Muscle of leg (tissue), 11 donors: ENCODE data around the gene GPM6B. TPM values are rescaled to one million over a fixed set of nuclear protein-coding genes. Genes with fewer than 3 reads are reported as not detected.

ENCODE experiments used
- DNase-seq: peaks from one replicate; pipeline ENCODE4 v3.0.0; 2013
- H3K27ac ChIP-seq: one replicate; pipeline ENCODE4 v1.5.1; 2013; ENCODE audit warnings: mild to moderate bottlenecking, low read length, control low read depth
- H3K27me3 ChIP-seq: one replicate; pipeline ENCODE4 v1.6.1; 2013; ENCODE audit warnings: low read length; ENCODE audit not compliant: control insufficient read depth, insufficient read depth
- H3K36me3 ChIP-seq: one replicate; pipeline ENCODE4 v1.6.1; 2013; ENCODE audit warnings: low read length; ENCODE audit not compliant: control insufficient read depth, insufficient read depth
- H3K4me1 ChIP-seq: one replicate; pipeline ENCODE4 v1.6.1; 2013; ENCODE audit warnings: low read length; ENCODE audit not compliant: control insufficient read depth, insufficient read depth
- H3K4me3 ChIP-seq: one replicate; pipeline ENCODE4 v1.5.1; 2013; ENCODE audit warnings: low read length, control low read depth
- H3K9me3 ChIP-seq: replicated peaks from 2 replicates; pipeline ENCODE4 v1.6.1; 2013; ENCODE audit warnings: low read depth, low read length; ENCODE audit not compliant: control insufficient read depth
- WGBS: methylation state at CpG from one replicate; pipeline ENCODE4 v1.1.5; 2013; ENCODE audit warnings: missing lambda C conversion rate; ENCODE audit not compliant: insufficient coverage; 5-methylcytosine and 5-hydroxymethylcytosine counted together
- polyA plus RNA-seq, 8 donors: library from polyadenylated mRNA; unstranded; fragments of 120-200 nt; gene quantifications; one replicate each; pipeline versions ENCODE4 v1.2.1 to v1.2.3, GENCODE V29; 2013; ENCODE audit warnings: inconsistent platforms in 1 of 8, low replicate concordance in 1 of 8; ENCODE audit not compliant: insufficient read length in 8 of 8, insufficient read depth in 1 of 8
- total RNA-seq: library from RNA; stranded (reverse); fragments of 120-200 nt; gene quantifications from one replicate; pipeline ENCODE4 v1.2.4, GENCODE V29; 2013

The GPM6B gene
- total and polyA plus RNA-seq, 9 donors: 15.5 to 40.7 (median 18.1) TPM

DNA sequence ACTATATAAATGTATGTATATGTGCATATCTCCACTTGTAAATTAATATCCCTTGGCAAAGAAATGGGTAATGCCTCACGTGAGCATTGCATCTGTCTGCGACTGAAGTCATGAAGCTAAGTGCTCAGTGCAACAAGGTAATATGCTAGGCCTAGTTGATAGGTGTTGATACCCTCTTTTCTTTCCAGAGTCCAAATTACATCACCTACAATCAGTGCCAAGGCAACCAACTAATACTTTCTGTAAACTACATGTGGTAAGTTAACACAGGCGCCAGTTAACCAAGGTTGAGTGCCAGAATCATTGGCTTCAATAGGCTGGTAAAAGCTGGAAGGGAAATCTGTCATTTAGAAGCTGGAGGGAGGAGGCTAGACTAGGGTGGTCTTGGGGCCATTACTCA lies 41.1 kb downstream of the GPM6B start:
- WGBS: no CpG with 5 or more reads among the region's 3 CpGs
- H3K27me3 ChIP-seq: peaks cover 18% of the 10 kb centered on the region
- peaks cover 21% of the 10 kb centered on the region for H3K36me3 ChIP-seq
- DNase-seq: no peak
- no peak overlapping the region for H3K27ac ChIP-seq
- H3K9me3 ChIP-seq: no peaks in the 10 kb centered on the region
- H3K4me1 ChIP-seq: no peaks in the 10 kb centered on the region
- H3K4me3 ChIP-seq: no peak overlapping the region

DNA sequence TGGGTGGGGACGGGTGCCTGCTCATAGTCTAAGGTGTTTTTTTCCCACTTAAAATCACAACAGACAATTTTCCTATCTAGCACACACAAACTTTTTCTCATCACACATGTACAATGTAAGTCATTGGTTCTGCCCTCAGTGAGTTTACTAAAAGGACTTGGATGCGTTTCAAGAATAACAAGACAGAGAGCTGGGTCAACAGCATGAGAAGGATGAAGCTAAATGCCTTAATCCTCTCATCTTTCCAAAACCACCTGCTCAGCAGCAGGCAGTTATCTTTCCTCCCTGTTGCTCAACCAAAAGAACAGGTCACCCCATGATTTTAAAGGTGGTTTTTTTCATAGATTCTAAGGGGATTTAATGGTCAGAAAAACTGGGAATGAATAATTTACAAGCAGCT lies 42.2 kb downstream of the GPM6B start:
- Histone ChIP-seq H3K27me3 (peaks cover 11% of the 10 kb centered on the region), H3K36me3 (peaks cover 26% of the 10 kb centered on the region)
- no peak for DNase-seq

DNA sequence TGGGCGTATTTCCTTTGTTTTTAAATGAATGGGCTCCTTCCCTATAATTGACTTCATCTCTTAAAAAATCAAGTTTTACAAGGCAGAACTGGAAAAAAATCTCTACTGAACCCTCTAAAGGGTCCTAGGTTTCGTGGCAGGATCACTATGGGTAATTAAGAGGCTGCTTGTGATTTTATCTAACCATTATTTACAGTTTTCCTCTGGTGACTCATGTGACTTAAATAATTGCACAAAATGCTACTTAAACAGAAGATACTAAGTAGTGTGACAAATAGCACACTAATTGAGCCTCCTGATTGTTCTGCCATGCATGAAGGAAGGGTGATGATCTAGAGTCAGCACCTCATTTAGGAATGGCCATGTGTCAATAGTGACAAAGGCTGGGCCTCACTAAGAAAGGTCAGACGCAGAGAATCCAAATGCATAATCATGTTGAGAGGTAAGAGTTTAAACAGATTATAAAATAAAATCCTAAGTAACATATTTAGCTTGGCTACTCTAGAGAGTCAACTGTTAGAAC lies 46.8 kb downstream of the GPM6B start:
- H3K9me3 ChIP-seq: no peaks in the 10 kb centered on the region
- no peak overlapping the region for H3K4me3 ChIP-seq
- peaks cover under 1% of the 10 kb centered on the region for H3K4me1 ChIP-seq
- DNase-seq: no peak
- H3K27me3 ChIP-seq: peaks cover 10% of the 10 kb centered on the region
- no CpG with 5 or more reads among the region's 3 CpGs for WGBS
- peaks cover 29% of the 10 kb centered on the region for H3K36me3 ChIP-seq
- H3K27ac ChIP-seq: no peak overlapping the region

More for the DNA sequence above, 42.2 kb downstream of the GPM6B start:
- H3K4me3 ChIP-seq: no peak overlapping the region
- no peak overlapping the region for H3K27ac ChIP-seq
- no peaks in the 10 kb centered on the region for H3K9me3 ChIP-seq
- 100% methylated on average over 1 of the region's 2 CpGs for WGBS
- no peaks in the 10 kb centered on the region for H3K4me1 ChIP-seq

DNA sequence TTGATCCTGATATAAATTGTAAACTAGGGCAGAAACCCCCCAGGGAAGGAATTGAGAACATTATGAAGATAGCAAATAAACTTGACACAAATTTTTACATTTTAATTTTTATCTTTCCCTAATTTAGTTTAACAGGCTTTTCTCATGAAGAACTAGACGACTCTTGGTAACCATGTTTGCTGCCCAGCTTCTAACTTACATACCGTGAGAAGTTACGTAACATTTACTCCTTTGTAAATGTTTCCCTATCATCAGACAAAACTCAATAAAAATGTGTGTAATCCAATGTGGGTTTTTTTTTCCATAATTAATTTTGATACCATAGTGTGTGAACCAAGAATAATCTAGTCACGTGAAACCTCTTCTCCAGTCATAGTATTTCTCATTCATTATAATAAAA lies 48.0 kb downstream of the GPM6B start:
- H3K27me3 ChIP-seq: peaks cover 13% of the 10 kb centered on the region
- H3K4me3 ChIP-seq: no peak overlapping the region
- H3K9me3 ChIP-seq: no peaks in the 10 kb centered on the region
- no peak for DNase-seq
- 40% methylated on average over 1 of the region's 4 CpGs for WGBS
- peaks cover 9% of the 10 kb centered on the region for H3K4me1 ChIP-seq
- H3K36me3 ChIP-seq: peaks cover 26% of the 10 kb centered on the region
- H3K27ac ChIP-seq: no peak overlapping the region

DNA sequence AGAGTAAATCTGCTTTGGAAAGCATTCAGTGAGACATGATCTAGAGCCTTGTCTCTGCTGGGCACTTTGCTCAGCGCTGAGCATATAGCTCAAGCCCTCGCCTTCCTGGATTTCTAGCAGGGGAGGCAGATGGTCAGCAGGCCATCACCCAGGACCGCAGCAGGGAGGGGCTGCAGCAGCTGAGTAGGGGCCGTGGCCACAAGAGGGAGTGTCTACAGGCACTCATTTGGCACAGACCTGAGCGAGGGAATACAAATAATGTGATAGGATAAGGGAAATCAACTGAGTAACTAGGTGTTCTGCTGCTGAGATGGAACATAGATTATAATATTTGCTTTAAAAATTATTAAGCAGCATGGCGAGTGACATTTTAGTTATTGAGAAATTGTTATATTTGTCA lies 52.1 kb downstream of the GPM6B start:
- Histone ChIP-seq H3K9me3 (no peaks in the 10 kb centered on the region), H3K36me3 (peaks cover 31% of the 10 kb centered on the region), H3K27me3 (peaks cover 13% of the 10 kb centered on the region), H3K27ac (peak overlapping the region; percentile 69), H3K4me1 (peaks cover 14% of the 10 kb centered on the region), H3K4me3 (no peak overlapping the region)
- 50% methylated on average over 5 of the region's 6 CpGs for WGBS
- DNase-seq: peak; percentile 65

DNA sequence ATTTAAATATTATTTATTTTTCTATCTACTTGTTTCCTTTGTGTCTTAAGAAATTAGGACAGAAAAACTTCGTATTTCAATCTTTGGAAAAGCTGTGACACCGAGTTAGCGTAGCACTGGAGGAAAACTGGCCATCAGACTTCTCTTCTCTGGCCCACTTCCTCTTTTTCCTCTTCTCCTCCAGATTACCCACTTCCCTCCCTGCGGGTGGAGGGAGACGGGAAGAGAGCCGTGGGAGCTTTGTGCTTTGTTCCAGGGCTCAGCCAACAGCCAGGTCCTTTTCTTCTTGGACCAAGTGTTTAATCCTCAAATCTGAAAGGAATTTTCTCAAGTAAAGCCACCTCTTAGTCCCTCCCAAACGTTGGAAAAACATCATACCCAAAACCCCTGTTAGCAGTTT lies 52.6 kb downstream of the GPM6B start:
- DNase-seq: peak; percentile 52

DNA sequence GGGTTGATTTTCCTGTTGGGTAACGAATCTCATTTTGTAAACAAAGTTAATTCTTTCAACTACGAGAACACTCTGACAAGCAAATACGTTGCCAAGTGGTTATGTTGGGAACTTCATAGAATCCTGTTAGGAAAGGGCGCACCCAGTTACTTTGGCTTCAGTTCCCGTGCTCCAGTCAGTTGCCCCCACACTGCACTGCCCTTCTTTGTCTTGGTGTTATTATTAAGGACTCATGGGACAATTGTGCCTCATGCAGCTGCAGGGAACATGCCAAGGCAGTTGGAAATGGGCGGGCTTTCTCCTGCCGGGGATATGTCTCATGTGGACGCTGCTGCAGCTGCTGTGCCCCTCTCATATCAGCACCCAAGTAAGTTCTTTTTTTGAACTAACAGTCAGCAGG lies 53.4 kb downstream of the GPM6B start:
- Histone ChIP-seq H3K27me3 (peaks cover 13% of the 10 kb centered on the region), H3K4me1 (peaks cover 14% of the 10 kb centered on the region), H3K36me3 (peaks cover 26% of the 10 kb centered on the region), H3K4me3 (no peak overlapping the region), H3K9me3 (no peaks in the 10 kb centered on the region), H3K27ac (peak overlapping the region; percentile 66)
- WGBS: 61% methylated on average over 5 of the region's 8 CpGs
- peak; percentile 60 for DNase-seq

More for the DNA sequence above, 52.6 kb downstream of the GPM6B start:
- Histone ChIP-seq H3K4me3 (no peak overlapping the region), H3K27me3 (peaks cover 13% of the 10 kb centered on the region), H3K36me3 (peaks cover 27% of the 10 kb centered on the region), H3K9me3 (no peaks in the 10 kb centered on the region), H3K4me1 (peaks cover 14% of the 10 kb centered on the region), H3K27ac (peak overlapping the region; percentile 69)
- no CpG with 5 or more reads among the region's 7 CpGs for WGBS

DNA sequence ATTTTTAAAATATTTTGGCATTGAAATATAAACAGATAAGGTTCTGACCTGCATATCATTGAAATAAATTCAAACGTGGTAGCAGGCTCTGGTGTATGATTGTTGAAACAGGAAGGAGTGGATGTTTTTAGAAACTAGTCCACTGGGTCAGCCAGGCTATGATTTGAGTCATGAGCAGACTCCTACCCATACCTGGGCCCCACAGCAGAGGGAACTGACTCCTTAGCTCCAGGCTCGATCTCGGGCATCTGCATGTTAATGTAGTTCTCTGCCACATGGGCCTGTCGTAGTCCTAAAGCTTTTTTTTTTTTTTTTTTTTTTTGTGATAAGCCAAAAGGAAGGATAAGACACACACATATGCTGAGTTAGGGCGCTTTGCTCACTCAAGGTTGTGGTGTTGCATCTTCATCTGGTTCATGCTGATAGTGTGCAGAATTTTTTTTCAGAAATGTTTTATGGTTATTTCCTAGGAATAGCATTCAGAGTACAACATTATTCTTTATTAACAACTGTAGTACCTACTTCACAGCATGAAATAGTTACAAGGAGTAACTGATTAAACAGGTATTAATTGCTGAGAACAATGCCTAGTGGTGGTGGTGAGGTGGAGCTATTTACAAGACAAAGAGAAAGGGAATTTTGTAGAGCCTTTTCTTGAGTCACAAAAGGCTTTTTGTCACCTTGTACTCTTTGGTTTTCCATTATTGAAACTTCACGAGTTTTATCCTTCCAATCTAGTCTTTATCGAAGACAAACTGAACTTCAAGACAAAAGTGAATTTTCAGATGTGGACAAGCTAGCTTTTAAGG lies 55.1 kb downstream of the GPM6B start:
- Histone ChIP-seq H3K9me3 (no peaks in the 10 kb centered on the region), H3K27me3 (peaks cover 15% of the 10 kb centered on the region), H3K4me1 (peaks cover 14% of the 10 kb centered on the region), H3K4me3 (no peak overlapping the region), H3K27ac (no peak overlapping the region), H3K36me3 (peaks cover 29% of the 10 kb centered on the region)
- WGBS: no CpG with 5 or more reads among the region's 7 CpGs
- no peak for DNase-seq

DNA sequence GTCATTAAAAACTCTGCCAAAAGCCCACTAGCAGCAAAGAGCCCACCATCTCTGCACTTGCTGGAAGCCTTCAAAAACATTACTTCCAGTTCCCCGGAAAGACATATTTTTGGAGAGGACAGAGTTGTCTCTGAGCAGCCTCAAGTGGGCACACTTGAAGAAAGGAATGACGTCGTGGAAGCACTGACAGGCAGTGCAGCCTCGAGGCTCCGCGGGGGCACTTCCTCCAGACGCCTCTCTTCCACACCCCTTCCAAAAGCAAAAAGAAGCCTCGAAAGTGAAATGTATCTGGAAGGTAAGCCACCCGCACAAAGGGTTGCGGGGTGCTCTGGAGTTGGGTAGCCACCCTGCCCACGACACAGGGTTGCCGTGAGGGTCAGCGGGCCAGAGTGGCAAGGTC lies 56.5 kb downstream of the GPM6B start:
- no peak overlapping the region for H3K27ac ChIP-seq
- H3K4me1 ChIP-seq: peaks cover 14% of the 10 kb centered on the region
- H3K27me3 ChIP-seq: peaks cover 10% of the 10 kb centered on the region
- 80% methylated on average over 2 of the region's 13 CpGs for WGBS
- peak; percentile 50 for DNase-seq
- H3K4me3 ChIP-seq: no peak overlapping the region
- peaks cover 24% of the 10 kb centered on the region for H3K36me3 ChIP-seq
- H3K9me3 ChIP-seq: no peaks in the 10 kb centered on the region

DNA sequence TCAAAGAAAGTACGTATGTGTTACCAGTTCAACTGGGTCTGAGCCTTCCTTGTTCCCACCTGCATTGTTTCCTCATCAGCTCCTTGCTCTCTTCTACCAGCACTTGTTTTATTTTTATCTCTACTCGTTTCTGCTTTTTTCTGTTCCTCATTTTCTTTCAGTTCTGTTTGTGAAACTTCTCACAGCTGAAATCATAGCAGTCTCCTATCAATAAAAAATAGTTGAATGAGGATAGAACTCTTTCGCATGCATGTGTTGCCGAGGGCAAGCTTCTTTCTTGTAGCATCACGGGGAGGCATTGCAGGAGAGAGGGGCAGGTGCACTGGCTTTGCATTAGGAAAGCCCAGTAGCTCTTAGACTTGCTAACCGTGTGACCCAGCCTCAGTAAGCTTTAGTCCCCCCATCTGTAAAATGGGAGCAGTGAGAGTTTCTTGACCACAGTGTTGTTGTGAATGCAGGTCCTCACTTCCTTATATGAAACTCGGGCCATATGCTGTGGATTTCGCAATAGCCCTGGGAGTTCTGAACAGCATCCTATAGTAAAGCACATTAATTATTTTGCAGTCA lies 57.7 kb downstream of the GPM6B start:
- Histone ChIP-seq H3K9me3 (no peaks in the 10 kb centered on the region), H3K27me3 (peaks cover 5% of the 10 kb centered on the region), H3K4me1 (peaks cover 7% of the 10 kb centered on the region), H3K27ac (no peak overlapping the region), H3K4me3 (no peak overlapping the region), H3K36me3 (peaks cover 25% of the 10 kb centered on the region)
- 87% methylated on average over 5 of the region's 8 CpGs for WGBS
- DNase-seq: peak; percentile 40
